ENCODE results near the gene ANP32D.

DNA sequence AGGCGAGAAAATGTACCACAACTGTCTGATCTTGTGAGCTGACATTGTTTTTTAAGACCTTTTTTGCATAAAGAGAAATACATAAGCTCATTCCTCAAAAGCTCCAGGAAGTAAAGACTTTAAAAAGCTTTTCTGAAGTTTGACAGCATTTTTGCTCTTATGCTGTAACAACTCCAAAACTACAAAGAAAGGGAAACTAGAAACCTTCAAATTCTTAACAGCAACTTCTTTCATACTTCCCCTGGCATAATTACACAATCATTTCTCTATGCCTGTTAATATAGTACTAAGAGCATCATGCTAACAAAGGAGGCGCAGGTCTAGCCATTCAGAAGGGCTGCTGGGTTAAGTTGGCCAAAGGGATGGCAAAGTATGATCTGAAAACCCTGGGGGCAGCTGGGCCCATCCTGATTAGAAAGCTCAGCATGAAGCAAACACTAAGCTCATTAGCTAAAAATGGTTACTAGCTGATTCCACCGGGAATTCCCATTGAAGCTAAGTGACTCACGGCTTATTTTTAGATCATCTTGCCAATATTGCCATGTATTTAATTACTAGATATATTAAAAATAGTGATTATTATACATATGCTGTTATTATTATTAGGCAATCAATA lies 26.1 kb upstream of the ANP32D start:
- TF ChIP-seq BACH2 (CRISPR knock-in tag; IDR thresholded peaks at IDR 0.05; ENCODE audit: borderline replicate concordance) (no peak), ZFP3 (CRISPR knock-in tag; IDR thresholded peaks at IDR 0.05) (no peak), ZC3H10 (CRISPR knock-in tag; IDR thresholded peaks at IDR 0.05) (no peak), GLIS3 (CRISPR knock-in tag; IDR thresholded peaks at IDR 0.05) (no peak), ZNF70 (CRISPR knock-in tag; IDR thresholded peaks at IDR 0.05) (no peak), ZFP30 (CRISPR knock-in tag; IDR thresholded peaks at IDR 0.05) (no peak), TOX (CRISPR knock-in tag; IDR thresholded peaks at IDR 0.05; ENCODE audit: borderline replicate concordance) (no peak)
- TF ChIP-seq, protein P1, sequence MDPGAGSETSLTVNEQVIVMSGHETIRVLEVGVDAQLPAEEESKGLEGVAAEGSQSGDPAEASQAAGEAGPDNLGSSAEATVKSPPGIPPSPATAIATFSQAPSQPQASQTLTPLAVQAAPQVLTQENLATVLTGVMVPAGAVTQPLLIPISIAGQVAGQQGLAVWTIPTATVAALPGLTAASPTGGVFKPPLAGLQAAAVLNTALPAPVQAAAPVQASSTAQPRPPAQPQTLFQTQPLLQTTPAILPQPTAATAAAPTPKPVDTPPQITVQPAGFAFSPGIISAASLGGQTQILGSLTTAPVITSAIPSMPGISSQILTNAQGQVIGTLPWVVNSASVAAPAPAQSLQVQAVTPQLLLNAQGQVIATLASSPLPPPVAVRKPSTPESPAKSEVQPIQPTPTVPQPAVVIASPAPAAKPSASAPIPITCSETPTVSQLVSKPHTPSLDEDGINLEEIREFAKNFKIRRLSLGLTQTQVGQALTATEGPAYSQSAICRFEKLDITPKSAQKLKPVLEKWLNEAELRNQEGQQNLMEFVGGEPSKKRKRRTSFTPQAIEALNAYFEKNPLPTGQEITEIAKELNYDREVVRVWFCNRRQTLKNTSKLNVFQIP (CRISPR knock-in tag; IDR thresholded peaks at IDR 0.05; ENCODE audit: borderline replicate concordance, low read depth), result no peak
- TF ChIP-seq, protein P2, sequence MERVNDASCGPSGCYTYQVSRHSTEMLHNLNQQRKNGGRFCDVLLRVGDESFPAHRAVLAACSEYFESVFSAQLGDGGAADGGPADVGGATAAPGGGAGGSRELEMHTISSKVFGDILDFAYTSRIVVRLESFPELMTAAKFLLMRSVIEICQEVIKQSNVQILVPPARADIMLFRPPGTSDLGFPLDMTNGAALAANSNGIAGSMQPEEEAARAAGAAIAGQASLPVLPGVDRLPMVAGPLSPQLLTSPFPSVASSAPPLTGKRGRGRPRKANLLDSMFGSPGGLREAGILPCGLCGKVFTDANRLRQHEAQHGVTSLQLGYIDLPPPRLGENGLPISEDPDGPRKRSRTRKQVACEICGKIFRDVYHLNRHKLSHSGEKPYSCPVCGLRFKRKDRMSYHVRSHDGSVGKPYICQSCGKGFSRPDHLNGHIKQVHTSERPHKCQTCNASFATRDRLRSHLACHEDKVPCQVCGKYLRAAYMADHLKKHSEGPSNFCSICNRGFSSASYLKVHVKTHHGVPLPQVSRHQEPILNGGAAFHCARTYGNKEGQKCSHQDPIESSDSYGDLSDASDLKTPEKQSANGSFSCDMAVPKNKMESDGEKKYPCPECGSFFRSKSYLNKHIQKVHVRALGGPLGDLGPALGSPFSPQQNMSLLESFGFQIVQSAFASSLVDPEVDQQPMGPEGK (CRISPR knock-in tag; IDR thresholded peaks at IDR 0.05; ENCODE audit: borderline replicate concordance), result no peak

Measured in SK-N-SH treated with all-trans-retinoic acid at 6 μM for 48 hours (cell line).